K562 (cell line): ENCODE data around the gene PPARGC1A. TPM values are rescaled to one million over a fixed set of nuclear protein-coding genes. Genes with fewer than 3 reads are reported as not detected.

Source experiments
- ATAC-seq: fragments of 200-7000 bp; cut with Tn5 transposase; 3 replicates; pipeline ENCODE4 v1.9.1; 2020; ENCODE audit warnings: moderate library complexity
- BruUV-seq: library from RNA; stranded (reverse); fragments of 400-500 nt; replicated peaks from 2 replicates; lab custom pipeline; 2021; lab: Mats Ljungman, UMichigan
- CTCF ChIA-PET: fragments of 300-600 bp; formaldehyde crosslinking; extraction: SDS; loops from one replicate; lab custom pipeline; 2021; ENCODE audit warnings: low intra/inter-chr PET ratio; lab: Yijun Ruan, JAX
- POLR2A ChIA-PET: fragments of 300-600, 350-650 bp; sonication (Branson Sonifier 250); formaldehyde crosslinking; extraction: SDS; loops from one replicate; lab custom pipeline; 2021; ENCODE audit warnings: antibody characterized with exemption, inconsistent platforms; lab: Yijun Ruan, JAX
- DNase-seq, 4 experiments: peaks; one replicate each; pipeline versions ENCODE4 v3.0.0 to v3.0.0-alpha.2; 2011 to 2018; ENCODE audit warnings: low spot score in 3 of 4, mixed read lengths in 3 of 4; ENCODE audit errors: extremely low read depth in 1 of 4
- FAIRE-seq: peaks from 2 replicates; lab custom pipeline; 2011; peaks lifted over from hg19 to GRCh38; lab: Jason Lieb, UNC
- H2AFZ ChIP-seq: 2 replicates; pipeline ENCODE4 v1.6.0; 2011; ENCODE audit warnings: low read depth, low read length, control low read depth, inconsistent platforms
- H3K27ac ChIP-seq: fragments of 200-600 bp; 3 replicates; pipeline ENCODE4 v1.8.0; 2011; ENCODE audit warnings: low read depth, mild to moderate bottlenecking, control low read depth, inconsistent platforms, low read length, moderate library complexity, mixed read lengths; ENCODE audit errors: extremely low read depth
- H3K27me3 ChIP-seq, 2 experiments: fragments of 300-600 bp in 1 of 2; 2 replicates in 1 of 2; 3 replicates in 1 of 2; pipeline versions ENCODE4 v1.6.0 to v1.8.0; 2011; ENCODE audit warnings: inconsistent platforms in 2 of 2, low read length in 2 of 2, mild to moderate bottlenecking in 1 of 2, mixed read lengths in 1 of 2, moderate library complexity in 1 of 2; ENCODE audit not compliant: control insufficient read depth in 2 of 2, insufficient read depth in 2 of 2
- H3K36me3 ChIP-seq: fragments of 300-600 bp; 3 replicates; pipeline ENCODE4 v1.8.0; 2011; ENCODE audit warnings: mild to moderate bottlenecking, low read length, inconsistent platforms; ENCODE audit not compliant: control insufficient read depth, insufficient read depth
- H3K4me1 ChIP-seq, 2 experiments: fragments of 200-600 bp in 1 of 2; replicated peaks in 1 of 2; 2 replicates in 1 of 2; 3 replicates in 1 of 2; pipeline versions ENCODE4 v1.5.1 to v1.8.0; 2011; ENCODE audit warnings: inconsistent platforms in 2 of 2, low read length in 2 of 2, mild to moderate bottlenecking in 1 of 2, mixed read lengths in 1 of 2, moderate library complexity in 1 of 2; ENCODE audit not compliant: control insufficient read depth in 2 of 2, insufficient read depth in 2 of 2
- H3K4me2 ChIP-seq: 2 replicates; pipeline ENCODE4 v1.6.1; 2011; ENCODE audit warnings: low read length, control low read depth, inconsistent platforms, mixed read lengths; ENCODE audit not compliant: insufficient read depth
- H3K4me3 ChIP-seq: fragments of 200-600 bp; sonication (generic), shearing (Covaris generic); 2 replicates; pipeline ENCODE4 v1.5.1; 2016; ENCODE audit warnings: control low read depth, inconsistent platforms
- H3K79me2 ChIP-seq: fragments of 200-600 bp; 3 replicates; pipeline ENCODE4 v1.8.0; 2011; ENCODE audit warnings: low read length, inconsistent platforms; ENCODE audit not compliant: control insufficient read depth, insufficient read depth
- H3K9ac ChIP-seq, 2 experiments: 2 replicates each; pipeline versions ENCODE4 v1.6.0 to v1.6.1; 2011; ENCODE audit warnings: low read depth in 2 of 2, low read length in 2 of 2, control low read depth in 1 of 2, inconsistent platforms in 1 of 2, mild to moderate bottlenecking in 1 of 2, mixed read lengths in 1 of 2; ENCODE audit not compliant: insufficient read depth in 1 of 2
- H3K9me1 ChIP-seq: one replicate; pipeline ENCODE4 v1.6.0; 2011; ENCODE audit warnings: inconsistent platforms, mild to moderate bottlenecking, low read length, moderate library complexity; ENCODE audit not compliant: control insufficient read depth, insufficient read depth
- H3K9me3 ChIP-seq: replicated peaks from 2 replicates; pipeline ENCODE4 v1.5.1; 2011; ENCODE audit warnings: low read depth, low read length, inconsistent platforms; ENCODE audit not compliant: control insufficient read depth, insufficient read depth
- H4K20me1 ChIP-seq: replicated peaks from 2 replicates; pipeline ENCODE4 v1.6.1; 2011; ENCODE audit warnings: low read length, inconsistent platforms, mixed read lengths; ENCODE audit not compliant: control insufficient read depth, insufficient read depth
- ATF3 ChIP-seq, 2 experiments: fragments of 450-650 bp in 1 of 2; sonication (generic) in 1 of 2; formaldehyde crosslinking in 1 of 2; IDR thresholded peaks in 1 of 2; conservative IDR thresholded peaks in 1 of 2; 2 replicates each; pipeline versions ENCODE4 v1.6.1 to v1.8.1; 2016 to 2023; ENCODE audit warnings: mild to moderate bottlenecking in 2 of 2, moderate library complexity in 2 of 2, inconsistent platforms in 1 of 2, missing genetic modification reagents in 1 of 2
- DDX20 ChIP-seq: fragments of 450-650 bp; IDR thresholded peaks from 2 replicates; pipeline ENCODE4 v1.6.1; 2016; ENCODE audit warnings: missing genetic modification characterization, low read depth, mild to moderate bottlenecking, missing compliant biosample characterization, moderate library complexity
- FOSL1 ChIP-seq: fragments of 200-800 bp; sonication (Bioruptor generic); conservative IDR thresholded peaks from 2 replicates; pipeline ENCODE4 v1.6.1; 2016; ENCODE audit warnings: missing genetic modification characterization, missing compliant biosample characterization
- FOXP1 ChIP-seq: sonication (generic); formaldehyde crosslinking; IDR thresholded peaks from 2 replicates; pipeline ENCODE4 v1.8.0; 2022; ENCODE audit warnings: mild to moderate bottlenecking, missing genetic modification reagents
- KAT8 ChIP-seq: fragments of 450-650 bp; IDR thresholded peaks from 2 replicates; pipeline ENCODE4 v1.6.1; 2016; ENCODE audit warnings: low read depth, mild to moderate bottlenecking
- KLF16 ChIP-seq: IDR thresholded peaks from 2 replicates; pipeline ENCODE4 v1.6.1; 2016; ENCODE audit warnings: antibody characterized with exemption
- PTBP1 ChIP-seq: fragments of 200-400 bp; formaldehyde crosslinking; IDR thresholded peaks from 2 replicates; pipeline ENCODE4 v1.6.1; 2017; ENCODE audit warnings: low read depth, low read length
- RHOXF2B ChIP-seq: fragments of 250-450 bp; sonication (Bioruptor Pico); conservative IDR thresholded peaks from 2 replicates; pipeline ENCODE4 v1.5.1; 2021
- SETDB1 ChIP-seq: IDR thresholded peaks from one replicate; pipeline ENCODE4 v1.6.1; 2012; ENCODE audit warnings: low read length, control low read depth, inconsistent platforms
- SNAPC5 ChIP-seq: fragments of 250-450 bp; sonication (Bioruptor Pico); IDR thresholded peaks from 2 replicates; pipeline ENCODE4 v1.8.0; 2021; ENCODE audit warnings: moderate library complexity, mild to moderate bottlenecking, inconsistent platforms
- SOX6 ChIP-seq: fragments of 450-650 bp; IDR thresholded peaks from 2 replicates; pipeline ENCODE4 v1.6.1; 2014; ENCODE audit warnings: mild to moderate bottlenecking
- SP1 ChIP-seq: sonication (generic); formaldehyde crosslinking; IDR thresholded peaks from 2 replicates; pipeline ENCODE4 v1.8.1; 2022; ENCODE audit warnings: mild to moderate bottlenecking, missing genetic modification reagents
- ZHX1 ChIP-seq: fragments of 150-350 bp; conservative IDR thresholded peaks from 2 replicates; pipeline ENCODE4 v1.6.1; 2014; ENCODE audit warnings: low read length
- ZZZ3 ChIP-seq: fragments of 450-650 bp; IDR thresholded peaks from 2 replicates; pipeline ENCODE4 v1.6.1; 2016; ENCODE audit warnings: antibody characterized with exemption, mild to moderate bottlenecking, moderate library complexity
- WGBS: fragments of 100-300 bp; shearing (Covaris generic); methylation state at CpG from one replicate; pipeline ENCODE4 v1.1.6; 2016; ENCODE audit warnings: low coverage, mixed read lengths; ENCODE audit not compliant: insufficient coverage; ENCODE audit errors: missing lambda C conversion rate; 5-methylcytosine and 5-hydroxymethylcytosine counted together
- in situ Hi-C: fragments of 300-500 bp; cut with MboI; formaldehyde crosslinking; loops from 4 replicates; pipeline ENCODE4 v1.15.0; 2018; ENCODE audit warnings: inconsistent platforms, mixed read lengths
- intact Hi-C: fragments of 100-400 bp; cut with micrococcal nuclease; formaldehyde crosslinking; loops from 2 replicates; pipeline ENCODE4 v1.14.2; 2022
- polyA plus RNA-seq, 8 experiments: library from polyadenylated mRNA; depleted of rRNA in 4 of 8; stranded (reverse) in 5 of 8; unstranded in 3 of 8; fragments of >200 nt; fragmentation: Nextera tagmentation in 2 of 8; fragmentation: Illumina TruSeq in 1 of 8; extraction: Ambion mirVana in 2 of 8; extraction: Trizol in 1 of 8; gene quantifications; 2 replicates each; pipeline versions ENCODE4 v1.2.1 to v1.2.3, GENCODE V29; 2011 to 2014; ENCODE audit warnings: inconsistent platforms in 1 of 8, missing spikeins in 1 of 8
- total RNA-seq, 7 experiments: library from RNA; depleted of rRNA in 6 of 7; stranded (reverse); fragments of >200 nt in 6 of 7; fragmentation: Illumina TruSeq in 2 of 7; extraction: Trizol in 2 of 7; gene quantifications; 2 replicates each; pipeline versions ENCODE4 v1.2.1 to v1.2.3, GENCODE V29; 2011 to 2021; ENCODE audit warnings: low replicate concordance in 1 of 7

PPARGC1A gene
- total and polyA plus RNA-seq, 9 of the 15 experiments (the other 6 are each of a cell fraction or from before 2014, with no cell fraction given), result 0.02 TPM; not detected in 8

- H3K27me3 ChIP-seq, result no peaks in the 10 kb centered on the region
- no TSS peak for BruUV-seq
- in situ Hi-C loops (no loop called here), intact Hi-C loops (no loop called here)
- no peak overlapping the region for H3K27ac ChIP-seq
- H3K4me2 ChIP-seq, result no peak overlapping the region
- no peak for FAIRE-seq
- CTCF ChIA-PET, result no interaction called here
- 0% methylated on average over 5 of the region's 6 CpGs for WGBS
- H3K4me3 ChIP-seq, result no peak overlapping the region
- no peaks in the 10 kb centered on the region for H3K4me1 ChIP-seq
- POLR2A ChIA-PET, result no interaction called here
- no peaks in the 10 kb centered on the region for H3K9me1 ChIP-seq
- ATAC-seq, result no peak
- no peak for DNase-seq
- H2AFZ ChIP-seq, result no peak overlapping the region
- H3K36me3 ChIP-seq, result no peaks in the 10 kb centered on the region
- H3K79me2 ChIP-seq, result no peaks in the 10 kb centered on the region
- no peak overlapping the region for H3K9ac ChIP-seq
- H4K20me1 ChIP-seq, result no peaks in the 10 kb centered on the region
- H3K9me3 ChIP-seq, result no peaks in the 10 kb centered on the region
- no peak for TF ChIP-seq SETDB1
- TF ChIP-seq FOXP1 (CRISPR knock-in tag), result no peak
- TF ChIP-seq RHOXF2B (CRISPR knock-in tag), result no peak
- no peak for TF ChIP-seq SOX6
- TF ChIP-seq SNAPC5 (CRISPR knock-in tag), result no peak
- TF ChIP-seq FOSL1 (tag), result no peak
- no peak for TF ChIP-seq KAT8
- TF ChIP-seq ZHX1, result no peak
- no peak for TF ChIP-seq ZZZ3
- TF ChIP-seq PTBP1, result no peak
- no peak for TF ChIP-seq SP1 (CRISPR knock-in tag)
- no peak for TF ChIP-seq KLF16
- no peak for TF ChIP-seq DDX20 (tag)
- no peak for TF ChIP-seq ATF3 (IDR thresholded peaks at IDR 0.05)
- TF ChIP-seq ATF3 (CRISPR knock-in tag; conservative IDR thresholded peaks at IDR 0.05), result no peak
Observed at GRCh38 chr4:23921447-23921845, 31.6 kb upstream of the PPARGC1A start.
